Duodenal mucosa (tissue), 2 donors: Measurements from ENCODE around the gene SERAC1.

Experiments
- H3K27ac ChIP-seq: one replicate; pipeline ENCODE4 v1.7.0; 2013; ENCODE audit warnings: low read depth, low read length
- H3K27me3 ChIP-seq, 2 donors: one replicate each; pipeline ENCODE4 v1.7.0; 2013; ENCODE audit warnings: low read length in 2 of 2, control low read depth in 1 of 2; ENCODE audit not compliant: insufficient read depth in 2 of 2, control insufficient read depth in 1 of 2
- H3K36me3 ChIP-seq, 2 donors: one replicate each; pipeline ENCODE4 v1.7.0; 2013; ENCODE audit warnings: low read length in 2 of 2, control low read depth in 1 of 2; ENCODE audit not compliant: insufficient read depth in 2 of 2, control insufficient read depth in 1 of 2
- H3K4me1 ChIP-seq, 2 donors: one replicate each; pipeline ENCODE4 v1.7.0; 2013; ENCODE audit warnings: low read length in 2 of 2, control low read depth in 1 of 2; ENCODE audit not compliant: insufficient read depth in 2 of 2, control insufficient read depth in 1 of 2
- H3K4me3 ChIP-seq, 2 donors: one replicate each; pipeline ENCODE4 v1.7.0; 2013; ENCODE audit warnings: low read length in 2 of 2, low read depth in 1 of 2
- H3K9ac ChIP-seq, 2 donors: one replicate each; pipeline ENCODE4 v1.7.0; 2013; ENCODE audit warnings: low read length in 2 of 2, low read depth in 1 of 2
- H3K9me3 ChIP-seq, 2 donors: one replicate each; pipeline ENCODE4 v1.7.0; 2013; ENCODE audit warnings: low read length in 2 of 2, control low read depth in 1 of 2; ENCODE audit not compliant: control insufficient read depth in 1 of 2

The SERAC1 gene

DNA sequence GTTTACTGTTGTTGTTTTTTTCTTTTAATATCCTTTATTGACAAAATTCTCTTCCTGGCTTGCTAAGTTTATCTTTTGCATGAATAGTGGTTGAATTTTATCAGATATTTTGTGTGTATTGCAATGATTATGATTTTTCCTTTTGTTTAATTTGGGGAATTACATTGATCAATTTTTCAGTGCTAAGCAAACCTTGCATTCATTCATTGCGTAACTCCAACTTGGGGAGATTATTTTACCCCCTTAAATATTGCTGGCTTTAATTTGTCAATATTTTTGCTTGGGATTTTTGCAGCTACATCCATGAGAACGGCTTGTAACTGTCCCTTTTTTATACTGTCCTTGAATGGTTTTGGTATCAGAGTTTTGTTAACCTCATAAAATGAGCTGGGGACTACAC is 63.4 kb downstream of the SERAC1 start:
- no peaks in the 10 kb centered on the region for H3K27me3 ChIP-seq
- H3K4me3 ChIP-seq: no peak overlapping the region
- H3K27ac ChIP-seq: no peak overlapping the region
- H3K9me3 ChIP-seq: no peaks in the 10 kb centered on the region
- no peak overlapping the region for H3K9ac ChIP-seq
- H3K36me3 ChIP-seq: peaks cover 0 to under 1% of the 10 kb centered on the region in 2 donors
- H3K4me1 ChIP-seq: no peaks in the 10 kb centered on the region

DNA sequence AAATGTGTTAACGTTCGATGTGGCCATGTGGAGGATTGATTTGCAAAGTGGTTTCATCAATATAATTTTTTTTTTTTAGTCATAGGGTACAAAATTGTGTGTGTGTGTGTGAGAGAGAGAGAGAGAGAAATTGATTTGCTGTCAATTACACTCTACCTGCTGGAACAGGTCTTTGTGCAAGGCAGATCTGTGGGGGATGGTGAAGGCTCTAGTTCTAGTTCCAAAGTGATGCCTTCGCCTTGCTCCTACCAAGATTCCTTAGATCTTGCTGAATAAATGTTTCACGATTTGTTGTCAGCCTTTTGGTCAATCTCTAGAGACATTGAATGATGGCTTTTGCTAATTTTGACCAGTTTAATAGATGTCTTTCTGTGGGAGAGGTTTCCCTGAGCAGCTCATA is 64.8 kb downstream of the SERAC1 start:
- Histone ChIP-seq H3K27ac (no peak overlapping the region), H3K4me3 (no peak overlapping the region), H3K9ac (no peak overlapping the region), H3K36me3 (no peaks in the 10 kb centered on the region), H3K27me3 (no peaks in the 10 kb centered on the region), H3K4me1 (no peaks in the 10 kb centered on the region), H3K9me3 (no peaks in the 10 kb centered on the region)

DNA sequence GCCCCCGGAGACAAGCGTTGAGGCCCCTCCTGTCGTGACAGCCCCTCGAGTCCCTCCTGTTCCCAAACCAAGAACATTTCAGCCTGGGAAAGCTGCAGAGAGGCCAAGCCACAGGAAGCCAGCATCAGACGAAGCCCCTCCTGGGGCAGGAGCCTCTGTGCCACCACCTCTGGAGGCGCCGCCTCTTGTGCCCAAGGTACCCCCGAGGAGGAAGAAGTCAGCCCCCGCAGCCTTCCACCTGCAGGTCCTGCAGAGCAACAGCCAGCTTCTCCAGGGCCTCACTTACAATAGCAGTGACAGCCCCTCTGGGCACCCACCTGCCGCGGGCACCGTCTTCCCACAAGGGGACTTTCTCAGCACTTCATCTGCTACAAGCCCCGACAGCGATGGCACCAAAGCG is 72.4 kb downstream of the SERAC1 start:
- Histone ChIP-seq H3K27ac (no peak overlapping the region), H3K9ac (no peak overlapping the region), H3K36me3 (peaks cover 32 to 45% of the 10 kb centered on the region in 2 donors), H3K9me3 (no peaks in the 10 kb centered on the region), H3K4me3 (no peak overlapping the region), H3K4me1 (no peaks in the 10 kb centered on the region), H3K27me3 (no peaks in the 10 kb centered on the region)

DNA sequence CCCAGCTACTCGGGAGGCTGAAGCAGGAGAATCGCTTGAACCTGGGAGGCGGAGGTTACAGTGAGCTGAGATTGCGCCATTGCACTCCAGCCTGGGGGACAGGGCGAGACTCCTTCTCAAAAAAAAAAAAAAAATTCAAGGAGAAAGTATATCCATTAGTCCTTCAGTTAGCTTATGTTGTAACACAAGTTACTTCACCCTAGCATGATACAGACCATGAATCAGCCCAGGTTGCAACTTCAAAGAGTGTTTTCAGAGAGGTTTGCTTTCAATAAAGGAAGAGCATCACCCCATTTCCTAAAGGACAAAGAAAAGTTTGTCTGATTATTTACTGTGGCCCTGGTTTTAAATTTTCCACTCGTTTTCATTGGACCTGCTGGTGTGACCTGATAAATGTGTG is 73.0 kb downstream of the SERAC1 start:
- Histone ChIP-seq H3K9ac (no peak overlapping the region), H3K4me1 (no peaks in the 10 kb centered on the region), H3K27ac (no peak overlapping the region), H3K9me3 (no peaks in the 10 kb centered on the region), H3K4me3 (no peak overlapping the region), H3K36me3 (peaks cover 32 to 45% of the 10 kb centered on the region in 2 donors), H3K27me3 (no peaks in the 10 kb centered on the region)

DNA sequence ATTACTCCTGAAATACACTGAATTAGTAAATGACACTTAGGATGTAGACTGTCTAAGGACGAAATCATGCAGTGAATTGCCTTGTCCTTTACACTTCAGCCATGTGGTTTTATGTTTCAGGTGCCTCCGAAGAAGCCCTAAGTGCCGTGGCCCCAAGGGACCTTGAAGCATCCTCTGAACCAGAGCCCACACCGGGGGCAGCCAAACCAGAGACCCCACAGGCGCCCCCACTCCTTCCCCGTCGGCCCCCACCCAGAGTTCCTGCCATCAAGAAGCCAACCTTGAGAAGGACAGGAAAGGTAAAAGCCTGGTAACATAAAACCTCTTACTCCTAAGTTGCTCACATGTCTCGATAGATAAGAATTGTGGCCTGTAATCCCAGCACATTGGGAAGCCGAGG is 75.3 kb downstream of the SERAC1 start:
- Histone ChIP-seq H3K9ac (no peak overlapping the region), H3K4me3 (no peak overlapping the region), H3K27ac (no peak overlapping the region), H3K4me1 (no peaks in the 10 kb centered on the region), H3K36me3 (peaks cover 41 to 61% of the 10 kb centered on the region in 2 donors), H3K9me3 (no peaks in the 10 kb centered on the region), H3K27me3 (no peaks in the 10 kb centered on the region)

DNA sequence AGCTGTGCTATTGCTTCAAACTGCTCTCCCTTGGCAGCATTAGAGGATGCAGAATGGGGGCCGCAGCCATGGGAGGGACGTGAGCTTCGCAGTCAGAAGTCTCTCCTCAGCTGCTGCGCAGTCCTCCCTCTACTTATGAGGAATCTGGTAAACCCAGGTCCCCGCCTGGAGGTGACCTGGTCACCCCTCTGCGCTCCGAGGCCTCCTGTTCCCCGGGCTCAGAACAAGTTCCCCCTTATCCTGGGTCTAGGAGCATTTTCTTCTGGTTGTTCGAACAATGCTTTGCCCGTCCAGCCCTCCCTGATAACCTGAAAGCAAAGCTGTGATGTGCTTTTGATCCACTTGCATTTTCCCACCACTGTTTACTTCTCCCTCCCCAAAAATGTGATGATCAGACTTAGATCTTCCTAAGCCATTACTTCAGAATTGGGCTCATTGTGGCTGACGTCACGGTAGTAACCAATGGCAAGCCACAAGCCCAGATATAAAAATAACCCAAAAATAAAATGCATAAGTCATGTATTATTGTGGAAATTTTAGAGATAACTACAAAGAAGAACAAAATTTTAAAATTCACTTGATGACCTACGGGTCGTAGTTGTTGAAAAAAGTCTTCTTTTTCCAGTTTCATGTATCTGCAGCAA is 80.7 kb downstream of the SERAC1 start:
- Histone ChIP-seq H3K27ac (no peak overlapping the region), H3K9ac (no peak overlapping the region), H3K9me3 (no peaks in the 10 kb centered on the region), H3K4me3 (no peak overlapping the region), H3K4me1 (no peaks in the 10 kb centered on the region), H3K27me3 (no peaks in the 10 kb centered on the region), H3K36me3 (peaks cover 31 to 64% of the 10 kb centered on the region in 2 donors)

DNA sequence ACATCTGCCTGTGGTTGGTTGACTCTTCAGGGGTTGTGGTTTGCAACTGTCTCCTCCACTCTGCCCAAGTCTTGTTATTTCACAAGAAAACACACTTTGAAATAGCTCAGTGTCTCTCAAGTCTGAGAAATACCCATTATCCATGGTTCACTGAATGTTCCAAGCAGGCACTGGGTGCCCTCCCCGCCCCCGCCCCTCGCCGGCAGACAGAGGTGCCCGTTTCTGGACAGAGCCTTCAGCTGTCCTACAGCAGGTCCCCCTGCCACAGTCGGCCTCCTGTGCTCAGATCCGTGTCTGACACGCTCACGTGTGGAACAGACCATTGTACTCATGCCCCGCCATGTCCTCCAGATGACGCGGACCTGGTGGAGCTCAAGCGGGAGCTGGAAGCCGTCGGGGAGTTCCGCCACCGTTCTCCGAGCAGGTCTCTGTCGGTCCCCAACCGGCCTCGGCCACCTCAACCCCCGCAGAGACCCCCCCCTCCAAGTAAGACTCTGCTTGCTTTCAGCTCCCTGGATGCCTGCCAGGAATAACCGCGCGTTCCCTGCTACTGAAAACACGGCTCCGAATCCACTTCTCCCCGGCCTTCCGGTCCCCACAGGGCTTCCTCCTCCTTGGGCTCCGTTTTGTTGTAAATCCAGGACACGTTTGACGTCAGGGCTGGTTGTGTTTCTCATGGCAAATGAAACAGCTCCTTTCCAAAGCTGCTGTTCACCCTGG is 81.4 kb downstream of the SERAC1 start:
- Histone ChIP-seq H3K9ac (no peak overlapping the region), H3K27ac (no peak overlapping the region), H3K4me3 (no peak overlapping the region), H3K36me3 (peaks cover 27 to 64% of the 10 kb centered on the region in 2 donors), H3K27me3 (no peaks in the 10 kb centered on the region), H3K4me1 (no peaks in the 10 kb centered on the region), H3K9me3 (no peaks in the 10 kb centered on the region)

DNA sequence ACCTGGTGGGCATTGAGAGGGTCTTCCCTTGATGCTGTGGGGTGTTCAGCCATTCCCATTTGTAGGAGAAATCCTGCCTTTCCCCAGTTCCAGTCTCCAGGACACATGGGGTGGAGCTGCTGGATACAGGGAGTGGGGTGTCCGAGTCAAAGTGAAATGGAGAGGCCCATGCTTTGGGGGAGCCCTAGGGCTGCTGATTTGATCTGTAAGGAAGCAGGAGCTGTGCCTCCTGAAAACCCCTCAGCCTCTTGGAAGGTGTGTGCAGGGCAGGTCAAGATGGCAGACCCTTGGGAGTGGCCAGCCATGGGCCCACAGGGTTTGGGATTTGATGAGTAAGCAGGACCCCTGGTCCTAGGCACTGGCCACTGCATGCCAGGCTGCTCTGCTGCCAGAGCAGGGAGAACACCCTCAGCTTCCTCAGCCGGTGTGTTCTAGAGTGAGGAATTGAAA is 82.0 kb downstream of the SERAC1 start:
- Histone ChIP-seq H3K9ac (no peak overlapping the region), H3K36me3 (peaks cover 29 to 69% of the 10 kb centered on the region in 2 donors), H3K27me3 (no peaks in the 10 kb centered on the region), H3K4me3 (no peak overlapping the region), H3K9me3 (no peaks in the 10 kb centered on the region), H3K27ac (no peak overlapping the region), H3K4me1 (no peaks in the 10 kb centered on the region)

DNA sequence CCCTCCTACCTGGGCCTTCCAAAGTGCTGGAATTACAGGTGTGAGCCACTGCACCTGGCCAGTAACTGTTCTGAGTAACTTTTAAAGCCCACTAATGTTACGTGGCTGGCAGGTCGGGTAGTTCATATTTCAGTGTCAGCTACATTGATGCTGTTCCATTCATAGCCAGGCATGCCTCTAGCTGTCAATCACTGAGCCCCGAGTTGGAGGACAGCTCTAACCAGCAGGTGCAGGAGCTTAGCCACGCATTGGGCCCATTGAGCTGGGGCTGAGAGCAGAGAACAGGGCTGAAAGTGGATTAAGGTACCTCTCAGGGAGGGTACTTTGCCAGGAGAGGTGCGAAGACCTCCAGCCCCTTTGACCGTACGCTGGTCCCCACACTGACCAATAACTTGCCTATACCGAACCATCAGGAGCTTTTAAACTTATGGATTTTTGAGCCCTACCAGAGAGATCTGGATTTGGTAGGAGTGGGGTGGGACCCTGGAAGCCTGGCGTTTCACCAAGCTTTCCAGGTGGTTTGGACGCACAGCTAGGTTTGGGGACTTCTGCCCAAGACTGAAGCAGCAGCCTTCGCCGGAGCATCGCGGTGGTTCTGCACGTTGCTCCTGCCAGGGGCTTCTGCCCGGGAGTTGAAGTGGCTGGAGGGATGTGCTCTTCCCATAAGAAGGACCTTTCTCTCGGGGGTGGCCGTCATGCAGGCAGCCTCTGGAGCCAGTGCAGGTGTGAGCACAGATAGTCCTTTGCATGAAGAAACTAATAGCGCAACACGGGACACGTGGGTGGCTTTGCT is 82.6 kb downstream of the SERAC1 start:
- H3K9ac ChIP-seq: no peak overlapping the region
- H3K27me3 ChIP-seq: no peaks in the 10 kb centered on the region
- H3K36me3 ChIP-seq: peaks cover 34 to 76% of the 10 kb centered on the region in 2 donors
- no peak overlapping the region for H3K27ac ChIP-seq
- H3K4me1 ChIP-seq: no peaks in the 10 kb centered on the region
- no peaks in the 10 kb centered on the region for H3K9me3 ChIP-seq
- no peak overlapping the region for H3K4me3 ChIP-seq
